HuH-7.5 (cell line): ENCODE data around the gene MESP2.
A peak's percentile ranks its signal among the peaks of the same experiment; 100 is the strongest.
"Not testable (repeated sequence)": the region's sequence is repeated elsewhere in the genome, so short reads cannot be mapped to it uniquely, and the experiment has no call there.

Experiments used
- DNase-seq: peaks from one replicate; pipeline ENCODE4 v3.0.0; 2011; ENCODE audit warnings: low spot score

Gene MESP2

GRCh38 chr15:89781055-89781454, 4.9 kb downstream of the MESP2 start:
- DNase-seq, result no peak

GRCh38 chr15:89781891-89782618, 5.9 kb downstream of the MESP2 start:
- peak; percentile 54 for DNase-seq

DNA sequence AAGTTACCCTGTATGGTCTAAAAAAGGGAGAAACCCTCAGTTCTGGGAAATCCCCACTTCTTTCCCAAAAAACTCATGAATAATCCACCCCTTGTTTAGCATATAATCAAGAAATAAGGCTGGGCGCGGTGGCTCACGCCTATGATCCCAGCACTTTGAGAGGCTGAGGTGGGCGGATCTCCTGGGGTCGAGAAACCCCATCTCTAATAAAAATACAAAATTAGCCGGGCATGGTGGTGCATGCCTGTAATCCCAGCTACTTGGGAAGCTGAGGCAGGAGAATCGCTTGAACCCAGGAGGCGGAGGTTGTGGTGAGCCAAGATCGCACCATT, 6.5 kb downstream of the MESP2 start:
- DNase-seq, result not testable (repeated sequence)

GRCh38 chr15:89783111-89783860, 7.2 kb downstream of the MESP2 start:
- DNase-seq, result no peak

DNA sequence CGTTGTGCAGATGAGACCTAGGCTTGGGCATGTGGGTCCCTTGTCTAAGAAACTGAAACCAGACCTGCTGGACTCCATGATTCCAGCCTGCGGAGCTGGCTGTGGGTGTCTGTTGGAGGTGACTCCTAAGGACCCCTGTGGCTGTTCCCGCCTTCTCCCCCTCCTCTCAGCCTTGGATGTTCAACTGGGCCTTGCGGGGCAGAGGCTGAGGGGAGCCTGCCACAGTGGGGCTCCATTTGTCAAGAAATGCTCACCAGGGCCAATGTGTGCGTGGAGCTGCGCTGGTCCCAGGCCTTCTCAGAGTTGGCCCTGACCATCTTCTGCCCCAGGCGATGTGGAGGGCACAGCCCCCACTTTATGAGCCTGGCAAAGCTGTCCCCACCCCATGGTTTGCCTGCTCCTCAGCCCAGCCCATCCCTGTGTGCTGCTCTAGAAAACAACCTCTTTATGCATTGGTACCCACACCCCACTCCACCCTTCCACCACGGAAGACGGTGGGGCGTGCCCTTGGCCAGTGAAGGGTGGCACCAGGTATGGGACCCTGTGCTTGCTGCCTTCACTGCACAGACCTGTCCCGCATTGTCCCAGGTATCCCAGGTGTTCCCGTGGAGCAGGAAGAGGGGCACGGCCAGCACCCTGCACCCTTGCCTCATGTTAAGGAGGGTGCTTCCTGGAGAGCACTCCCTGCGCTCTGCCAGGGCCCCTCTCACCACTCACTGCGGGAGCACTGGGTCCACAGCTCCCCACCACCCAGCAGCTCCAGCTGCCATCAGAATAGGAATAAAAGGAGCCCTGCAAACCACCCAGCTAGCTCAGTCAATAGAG, 7.9 kb downstream of the MESP2 start:
- no peak for DNase-seq

- no peak for DNase-seq
Measured at GRCh38 chr15:89784686-89784960, 8.5 kb downstream of the MESP2 start.

GRCh38 chr15:89785064-89785773, 9.1 kb downstream of the MESP2 start:
- peak; percentile 99 for DNase-seq

GRCh38 chr15:89785774-89786140, 9.6 kb downstream of the MESP2 start:
- no peak for DNase-seq

- DNase-seq, result no peak
Measured at GRCh38 chr15:89787944-89788343, 11.8 kb downstream of the MESP2 start.

GRCh38 chr15:89788585-89788984, 12.5 kb downstream of the MESP2 start:
- DNase-seq, result not testable (repeated sequence)

DNA sequence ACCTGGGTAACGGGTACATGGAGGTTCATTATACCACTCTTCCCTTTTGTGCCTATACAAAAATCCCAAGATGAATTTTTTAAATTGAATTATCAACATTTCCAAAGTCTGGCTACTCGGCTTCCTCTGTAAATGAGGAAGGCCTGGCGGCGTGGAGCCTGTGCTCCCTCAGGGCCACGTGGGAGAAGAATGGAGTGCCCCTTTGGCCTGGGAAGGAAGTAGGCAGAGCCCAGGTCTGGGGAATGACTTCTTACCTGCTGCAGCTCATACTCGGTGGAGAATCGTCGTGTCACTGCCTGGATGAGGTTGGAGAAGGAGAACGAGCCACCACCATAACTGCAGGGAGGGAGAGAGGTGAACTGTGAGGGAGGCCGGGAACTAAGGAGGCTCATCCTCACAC, 14.1 kb downstream of the MESP2 start:
- DNase-seq, result no peak

- DNase-seq, result no peak
Measured at GRCh38 chr15:89790661-89791060, 14.5 kb downstream of the MESP2 start.

DNA sequence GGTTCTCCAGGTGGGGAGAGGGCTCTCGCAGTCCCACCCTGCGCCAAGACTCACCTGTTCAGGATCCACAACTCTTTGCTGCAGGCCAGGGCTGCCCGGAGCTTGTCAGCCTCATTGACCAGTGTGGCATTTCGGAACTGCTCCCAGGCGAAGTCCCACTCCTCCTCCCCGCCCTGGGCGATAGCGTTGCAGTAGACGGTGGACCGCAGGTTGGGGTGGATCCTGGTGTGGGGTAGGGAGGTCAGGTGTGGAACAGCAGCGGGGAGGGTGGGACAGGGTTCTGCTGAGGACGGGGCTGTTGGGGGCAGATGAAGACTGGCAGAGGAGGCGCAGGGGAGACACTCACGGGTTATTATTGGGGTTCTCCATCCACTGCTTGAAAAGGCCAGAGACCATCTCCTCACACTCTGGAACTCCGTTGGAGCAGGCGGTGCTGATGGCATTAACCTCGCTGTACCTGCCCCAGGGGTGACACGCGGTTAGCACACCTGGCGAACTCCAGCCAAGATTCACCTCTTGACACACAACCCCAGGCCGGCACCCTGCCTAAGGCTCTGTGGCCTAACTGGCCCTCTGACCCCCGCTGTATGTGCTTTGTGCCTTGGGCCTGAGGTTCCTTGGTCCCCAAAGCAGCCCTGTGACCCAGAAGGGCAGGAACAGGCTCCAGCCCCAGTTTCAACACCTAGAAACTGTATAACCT, 16.1 kb downstream of the MESP2 start:
- no peak for DNase-seq

- no peak for DNase-seq
Measured at GRCh38 chr15:89794627-89795241, 18.6 kb downstream of the MESP2 start.

- DNase-seq, result no peak
Measured at GRCh38 chr15:89795996-89796395, 19.9 kb downstream of the MESP2 start.

- DNase-seq, result no peak
Measured at GRCh38 chr15:89797678-89798201, 21.6 kb downstream of the MESP2 start.

DNA sequence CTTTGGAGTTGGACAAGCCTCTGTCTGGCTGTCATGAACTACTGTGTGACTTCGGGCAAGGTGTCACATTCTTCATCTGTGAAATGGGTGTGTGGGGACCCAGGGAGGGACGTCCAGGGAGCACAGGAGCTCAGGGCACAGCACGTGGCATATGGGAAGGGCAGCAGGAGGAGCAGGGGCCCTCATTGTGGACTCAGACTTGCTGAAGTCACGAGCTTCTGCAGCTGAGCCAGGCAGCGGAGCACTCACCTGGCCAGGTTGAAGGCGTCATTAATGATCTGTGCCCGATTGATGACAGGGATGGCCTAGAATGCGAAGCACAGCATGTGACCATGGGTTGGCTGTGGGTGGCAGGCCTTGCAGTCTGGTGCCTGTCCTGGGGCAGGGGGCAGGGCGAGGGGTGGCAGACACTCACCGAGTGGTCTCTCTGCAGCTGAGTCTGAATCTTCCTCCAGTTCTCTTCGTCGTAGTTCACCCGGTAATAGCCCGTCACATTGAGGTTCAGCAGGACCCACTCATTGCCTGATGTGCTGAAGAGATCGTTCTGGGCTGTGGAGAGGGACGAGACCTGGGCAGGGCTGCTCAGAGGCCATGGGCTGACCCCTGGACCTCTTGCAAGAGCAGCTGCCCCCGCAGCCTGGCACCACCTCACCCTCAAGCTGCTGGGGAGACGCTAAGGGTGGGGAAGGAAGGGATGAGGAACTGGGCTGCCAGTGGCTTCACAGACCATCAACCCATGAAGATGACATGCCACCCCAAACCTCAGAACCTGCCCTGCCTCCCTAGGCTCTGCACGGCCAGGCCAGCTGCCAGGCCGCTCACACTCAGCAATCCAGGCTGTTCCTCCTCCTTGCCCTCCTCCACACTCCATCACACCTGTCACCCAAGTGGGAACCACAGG, 23.1 kb downstream of the MESP2 start:
- DNase-seq, result no peak

DNA sequence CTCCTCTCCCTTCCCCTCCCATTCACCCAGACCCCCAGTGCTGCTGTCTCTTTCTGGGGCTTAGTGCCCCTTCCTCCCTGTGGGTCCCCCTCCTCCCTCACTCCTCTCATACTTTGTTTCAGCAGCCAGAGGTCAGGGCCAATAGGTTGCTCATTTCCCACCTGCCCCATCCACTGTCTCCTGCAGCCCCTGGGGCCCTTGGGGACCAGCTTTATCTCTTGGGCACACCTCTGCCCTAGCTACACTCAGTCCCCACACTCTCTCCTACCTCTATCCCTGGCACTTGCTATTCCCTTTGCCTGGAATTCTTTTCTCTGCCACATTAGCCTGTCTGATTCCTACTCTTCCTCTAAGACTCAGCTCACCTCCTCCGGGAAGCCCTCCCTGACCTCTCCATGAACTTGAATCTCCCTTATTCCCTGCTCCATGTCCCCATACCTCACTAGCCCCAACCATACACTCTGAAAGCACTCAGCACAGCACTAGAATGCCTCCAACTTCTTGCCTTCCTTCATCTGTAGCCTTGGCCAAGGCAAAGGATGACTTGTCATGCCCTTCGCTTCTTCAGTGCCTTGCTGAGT, 23.9 kb downstream of the MESP2 start:
- DNase-seq, result no peak

- no peak for DNase-seq
Measured at GRCh38 chr15:89801471-89802195, 25.5 kb downstream of the MESP2 start.
